ENCODE measurements around the gene XYLT1. TPM values are rescaled to one million over a fixed set of nuclear protein-coding genes. Genes with fewer than 3 reads are reported as not detected.

Gene XYLT1
- total RNA-seq, 4 donors from 2014 or later: 6.6 to 17.2 (median 10.0) TPM

DNA sequence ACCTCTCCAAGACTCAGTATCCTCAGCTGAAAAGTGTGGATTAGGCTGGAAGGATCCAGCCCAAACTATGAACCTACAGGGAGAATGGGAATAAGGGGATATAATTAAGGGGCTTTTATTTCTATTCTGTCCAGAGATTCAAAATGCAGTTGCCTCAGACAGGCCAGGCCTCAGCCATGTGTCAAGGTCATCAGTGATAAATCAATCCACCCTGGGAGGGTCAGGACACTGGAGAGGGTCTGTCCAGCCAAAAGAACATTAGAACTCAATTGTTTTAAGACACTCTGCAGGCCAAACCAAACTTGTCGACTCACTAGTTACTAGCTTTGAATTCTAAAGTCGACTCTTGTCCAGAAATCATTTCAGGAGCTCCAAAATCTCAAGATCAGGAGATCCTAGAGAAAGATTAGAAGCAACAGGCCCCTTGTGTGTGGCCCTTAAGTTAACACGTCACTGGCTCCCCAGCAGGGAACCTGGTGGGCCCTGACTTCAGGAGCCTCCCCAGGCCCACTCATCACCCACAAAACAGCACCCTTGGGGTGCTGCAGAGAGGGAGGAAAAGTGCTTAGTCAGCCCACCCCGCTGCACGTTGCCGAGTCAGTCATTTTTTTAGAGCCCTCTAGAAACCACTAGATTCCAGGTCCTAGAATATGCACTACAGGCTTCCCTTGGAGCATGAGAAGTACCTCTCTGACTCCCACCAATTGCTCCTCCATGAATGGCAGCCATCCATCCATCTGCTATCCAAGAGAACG lies 156.8 kb downstream of the XYLT1 start:
- Histone ChIP-seq H3K4me1 (peaks cover 26 to 67% (median 29%) of the 10 kb centered on the region in 3 donors), H3K4me3 (no peak overlapping the region), H3K27me3 (no peaks in the 10 kb centered on the region), H3K9me3 (peaks cover 0 to 9% (median 0%) of the 10 kb centered on the region in 3 donors), H3K36me3 (no peaks in the 10 kb centered on the region), H3K27ac (peak overlapping the region; percentile 59 to 91 (median 86))
- intact Hi-C loops (cut with DNase I): no loop called here
- no peak for TF ChIP-seq POLR2A (IDR thresholded peaks at IDR 0.05)
- TF ChIP-seq, protein P1, sequence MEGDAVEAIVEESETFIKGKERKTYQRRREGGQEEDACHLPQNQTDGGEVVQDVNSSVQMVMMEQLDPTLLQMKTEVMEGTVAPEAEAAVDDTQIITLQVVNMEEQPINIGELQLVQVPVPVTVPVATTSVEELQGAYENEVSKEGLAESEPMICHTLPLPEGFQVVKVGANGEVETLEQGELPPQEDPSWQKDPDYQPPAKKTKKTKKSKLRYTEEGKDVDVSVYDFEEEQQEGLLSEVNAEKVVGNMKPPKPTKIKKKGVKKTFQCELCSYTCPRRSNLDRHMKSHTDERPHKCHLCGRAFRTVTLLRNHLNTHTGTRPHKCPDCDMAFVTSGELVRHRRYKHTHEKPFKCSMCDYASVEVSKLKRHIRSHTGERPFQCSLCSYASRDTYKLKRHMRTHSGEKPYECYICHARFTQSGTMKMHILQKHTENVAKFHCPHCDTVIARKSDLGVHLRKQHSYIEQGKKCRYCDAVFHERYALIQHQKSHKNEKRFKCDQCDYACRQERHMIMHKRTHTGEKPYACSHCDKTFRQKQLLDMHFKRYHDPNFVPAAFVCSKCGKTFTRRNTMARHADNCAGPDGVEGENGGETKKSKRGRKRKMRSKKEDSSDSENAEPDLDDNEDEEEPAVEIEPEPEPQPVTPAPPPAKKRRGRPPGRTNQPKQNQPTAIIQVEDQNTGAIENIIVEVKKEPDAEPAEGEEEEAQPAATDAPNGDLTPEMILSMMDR (IDR thresholded peaks at IDR 0.05): no peak
- no peak for DNase-seq
- 70 to 76% methylated on average over 3 to 5 of the region's 7 CpGs for WGBS, 2 donors

DNA sequence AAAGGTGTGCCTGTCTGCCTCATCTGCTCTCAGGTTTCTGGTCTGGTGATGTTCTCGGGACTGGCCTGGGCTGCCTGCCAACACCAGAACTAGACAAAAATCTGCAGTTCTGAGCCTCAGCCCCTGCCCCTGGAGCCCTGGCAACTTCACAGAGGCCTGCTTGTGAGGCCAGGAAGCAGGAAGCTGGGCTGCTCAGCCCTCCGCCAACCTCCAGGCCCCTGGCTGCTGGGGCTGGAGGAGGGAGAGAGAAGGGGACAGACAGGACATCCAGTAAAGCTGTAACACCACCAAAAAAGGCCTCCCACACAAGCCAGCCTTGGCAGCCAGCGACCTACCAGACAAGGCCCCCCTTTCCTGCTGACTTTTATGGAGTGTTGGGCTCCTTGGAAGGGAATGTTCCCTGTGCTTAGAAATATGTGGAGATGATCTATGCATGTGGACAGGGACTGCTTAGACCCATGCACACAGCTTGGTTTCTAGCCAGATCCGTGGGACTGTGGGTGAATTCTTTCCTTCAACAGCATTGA lies 157.6 kb downstream of the XYLT1 start:
- peak overlapping the region; percentile 77 to 91 (median 88) for H3K27ac ChIP-seq
- H3K4me1 ChIP-seq: peaks cover 18 to 59% (median 22%) of the 10 kb centered on the region in 3 donors
- no peak for DNase-seq
- H3K9me3 ChIP-seq: peaks cover 0 to 9% (median 0%) of the 10 kb centered on the region in 3 donors
- intact Hi-C loops (cut with DNase I): no loop called here
- no peak overlapping the region for H3K4me3 ChIP-seq
- WGBS, 2 donors: 39 to 56% methylated on average over 1 to 2 of the region's 4 CpGs
- no peaks in the 10 kb centered on the region for H3K27me3 ChIP-seq
- no peaks in the 10 kb centered on the region for H3K36me3 ChIP-seq
- TF ChIP-seq, protein P1 (IDR thresholded peaks at IDR 0.05): no peak
- TF ChIP-seq POLR2A (IDR thresholded peaks at IDR 0.05): no peak

DNA sequence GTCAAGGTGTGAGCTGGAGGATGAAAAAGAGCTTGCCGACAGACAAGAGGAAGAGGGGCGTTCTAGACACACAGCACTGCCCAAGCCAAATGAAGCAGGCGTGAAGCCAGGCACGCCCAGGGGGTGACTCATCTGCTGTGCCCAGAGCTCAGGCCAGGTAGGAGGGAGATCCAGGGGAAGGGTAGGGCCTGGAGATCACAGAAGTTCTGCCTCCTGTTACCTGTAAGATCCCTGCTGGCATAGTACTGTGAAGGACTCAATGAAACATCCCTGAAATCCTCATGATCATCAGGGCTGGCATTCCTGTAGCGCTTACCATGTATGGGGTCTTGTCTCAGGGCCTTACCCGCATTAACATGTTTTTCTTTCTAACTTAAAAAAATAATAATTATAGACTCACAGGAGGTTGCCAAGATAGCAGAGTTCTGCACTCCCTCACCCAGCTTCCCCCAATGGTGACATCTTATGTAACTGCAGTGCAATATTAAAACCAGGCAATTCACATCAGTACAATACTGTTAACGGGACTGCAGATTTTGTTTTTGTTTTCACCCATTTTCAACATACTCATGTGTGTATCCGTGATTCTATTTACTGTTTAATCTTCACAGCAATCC lies 158.6 kb downstream of the XYLT1 start:
- DNase-seq: no peak
- no peaks in the 10 kb centered on the region for H3K27me3 ChIP-seq
- H3K27ac ChIP-seq: peak overlapping the region; percentile 77 to 91 (median 88)
- no peaks in the 10 kb centered on the region for H3K36me3 ChIP-seq
- TF ChIP-seq, protein P1 (IDR thresholded peaks at IDR 0.05): no peak
- TF ChIP-seq POLR2A (IDR thresholded peaks at IDR 0.05): peak in 1 of 4 donors; percentile 16
- peaks cover 16 to 55% (median 20%) of the 10 kb centered on the region in 3 donors for H3K4me1 ChIP-seq
- H3K4me3 ChIP-seq: no peak overlapping the region
- peaks cover 0 to 9% (median 0%) of the 10 kb centered on the region in 3 donors for H3K9me3 ChIP-seq
- 53 to 70% methylated on average over 8 of the region's 8 CpGs for WGBS, 2 donors
- intact Hi-C loops (cut with DNase I): no loop called here

DNA sequence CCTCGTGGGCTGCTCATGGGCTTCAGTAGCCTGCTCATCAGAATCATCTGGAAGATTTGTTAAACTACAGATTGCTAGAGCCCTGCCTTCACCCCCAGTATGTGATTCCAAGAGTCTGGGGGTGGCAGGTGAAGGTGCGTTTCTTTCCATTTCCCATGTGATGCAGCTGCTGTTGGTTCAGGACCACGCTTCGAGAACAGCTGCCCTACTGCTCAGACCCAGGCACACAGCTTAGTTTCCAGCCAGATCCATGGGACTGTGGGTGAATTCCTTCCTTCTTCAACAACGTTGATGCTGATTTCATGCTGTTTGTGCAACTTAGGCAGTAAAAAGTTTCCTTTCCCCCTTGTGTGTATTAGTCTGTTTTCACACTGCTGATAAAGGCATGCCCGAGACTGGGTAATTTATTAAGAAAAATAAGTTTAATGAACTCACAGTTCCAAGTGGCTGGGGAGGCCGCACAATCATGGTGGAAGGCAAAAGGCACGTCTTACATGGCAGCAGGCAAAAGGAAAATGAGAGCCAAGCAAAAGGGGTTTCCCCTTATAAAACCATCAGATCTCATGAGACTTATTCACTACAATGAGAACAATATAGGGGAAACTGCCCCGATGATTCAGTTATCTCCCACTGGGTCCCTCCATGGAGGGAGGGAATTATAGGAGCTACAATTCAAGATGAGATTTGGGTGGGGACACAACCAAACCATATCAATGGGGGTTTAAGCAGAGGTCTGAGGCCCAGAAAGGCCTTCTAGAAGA lies 159.2 kb downstream of the XYLT1 start:
- 71 to 76% methylated on average over 6 to 7 of the region's 9 CpGs for WGBS, 2 donors
- no peaks in the 10 kb centered on the region for H3K27me3 ChIP-seq
- DNase-seq: no peak
- H3K4me1 ChIP-seq: peaks cover 16 to 61% (median 20%) of the 10 kb centered on the region in 3 donors
- H3K4me3 ChIP-seq: no peak overlapping the region
- TF ChIP-seq POLR2A (IDR thresholded peaks at IDR 0.05): no peak
- TF ChIP-seq, protein P1 (IDR thresholded peaks at IDR 0.05): no peak
- H3K9me3 ChIP-seq: peaks cover 0 to 9% (median 0%) of the 10 kb centered on the region in 3 donors
- intact Hi-C loops (cut with DNase I): no loop called here
- H3K36me3 ChIP-seq: no peaks in the 10 kb centered on the region
- peak overlapping the region; percentile 77 to 91 (median 88) for H3K27ac ChIP-seq

All from esophagus squamous epithelium (tissue), 5 donors.